OCI-M2 (cell line): ENCODE results near the gene SP3.

Experiments used
- DNase-seq: peaks from one replicate; lab custom pipeline; 2025; ENCODE audit not compliant: unreplicated experiment; lab: John Stamatoyannopoulos, UW

The SP3 gene

GRCh38 chr2:173997269-173997668, 32.1 kb upstream of the SP3 start:
- no peak for DNase-seq

- DNase-seq = no peak
These were observed 31.6 kb upstream of the SP3 start for GRCh38 chr2:173996766-173997165.

GRCh38 chr2:173993459-173993858, 28.3 kb upstream of the SP3 start:
- DNase-seq = no peak

GRCh38 chr2:173991856-173992588, 26.8 kb upstream of the SP3 start:
- no peak for DNase-seq

GRCh38 chr2:173990970-173991819, 26.0 kb upstream of the SP3 start:
- no peak for DNase-seq

GRCh38 chr2:173990245-173990644, 25.1 kb upstream of the SP3 start:
- no peak for DNase-seq

- no peak for DNase-seq
These were observed 24.7 kb upstream of the SP3 start for GRCh38 chr2:173989884-173990215.

GRCh38 chr2:173989160-173989883, 24.1 kb upstream of the SP3 start:
- no peak for DNase-seq

GRCh38 chr2:173986805-173987204, 21.6 kb upstream of the SP3 start:
- DNase-seq = no peak

- no peak for DNase-seq
These were observed 20.4 kb upstream of the SP3 start for GRCh38 chr2:173985605-173985992.

- no peak for DNase-seq
These were observed 19.9 kb upstream of the SP3 start for GRCh38 chr2:173984866-173985604.

- no peak for DNase-seq
These were observed 18.3 kb upstream of the SP3 start for GRCh38 chr2:173983391-173983871.

- no peak for DNase-seq
These were observed 17.7 kb upstream of the SP3 start for GRCh38 chr2:173982918-173983317.

GRCh38 chr2:173982182-173982714, 17.1 kb upstream of the SP3 start:
- no peak for DNase-seq

- DNase-seq = no peak
These were observed 16.3 kb upstream of the SP3 start for GRCh38 chr2:173981520-173981919.

- DNase-seq = no peak
These were observed 14.7 kb upstream of the SP3 start for GRCh38 chr2:173979751-173980351.

- DNase-seq = no peak
These were observed 13.3 kb upstream of the SP3 start for GRCh38 chr2:173978447-173978846.

- no peak for DNase-seq
These were observed 7.5 kb upstream of the SP3 start for GRCh38 chr2:173972636-173973035.

GRCh38 chr2:173972165-173972564, 7.0 kb upstream of the SP3 start:
- DNase-seq = no peak

GRCh38 chr2:173970516-173970924, 5.3 kb upstream of the SP3 start:
- no peak for DNase-seq
